Measurements from ENCODE around the gene ZNF761. TPM values are rescaled to one million over a fixed set of nuclear protein-coding genes. Genes with fewer than 3 reads are reported as not detected.
"Not testable (repeated sequence)": the region's sequence is repeated elsewhere in the genome, so short reads cannot be mapped to it uniquely, and the experiment has no call there.

The ZNF761 gene
- total RNA-seq, 2 experiments from 2014 or later = 14.0 to 14.1 TPM

DNA sequence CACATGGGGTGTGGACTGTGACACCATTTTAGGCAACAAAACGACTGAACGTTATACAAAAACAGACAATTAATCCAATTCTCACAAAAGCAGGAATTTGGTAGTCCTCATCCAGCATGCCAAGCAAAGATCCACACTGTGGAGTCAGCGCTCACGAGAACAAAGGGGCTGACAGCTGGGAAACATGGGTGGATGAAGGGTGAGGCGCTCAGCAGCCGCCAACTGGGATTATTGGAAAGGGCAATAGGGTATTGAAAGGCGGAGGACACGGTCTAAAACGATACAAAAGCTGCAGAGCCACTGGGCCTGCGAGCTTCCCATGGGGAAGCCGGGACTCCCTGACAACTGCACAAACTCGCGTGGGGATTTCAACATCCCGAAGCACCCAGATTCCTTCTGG is 31.1 kb downstream of the ZNF761 start:
- no peak for ATAC-seq
- H3K9me3 Mint-ChIP-seq = peaks cover 40% of the 10 kb centered on the region

DNA sequence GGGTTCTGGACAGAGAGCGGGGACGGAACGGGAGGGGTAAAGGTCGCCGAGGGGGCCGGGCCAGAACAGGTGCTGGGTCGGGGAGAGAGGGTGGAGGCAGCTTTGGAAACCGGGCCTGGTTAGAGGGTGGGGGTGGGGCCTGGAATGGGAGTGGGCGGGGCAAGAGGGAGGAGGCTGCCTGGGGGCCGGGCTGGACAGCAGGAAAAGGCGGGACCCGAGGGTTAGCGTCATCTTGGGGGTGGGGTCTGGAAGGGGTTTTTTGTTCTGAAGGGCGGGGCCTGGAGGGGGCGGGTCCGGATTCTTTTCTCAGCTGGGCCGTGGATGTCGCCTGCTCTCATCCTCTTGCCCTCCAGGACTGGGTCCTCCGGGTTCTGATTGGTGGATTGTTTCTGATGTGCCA is 31.5 kb downstream of the ZNF761 start:
- ChIA-PET CTCF (no interaction called here), POLR2A (no interaction called here)
- peak; percentile 53 for DNase-seq
- H3K27ac Mint-ChIP-seq = no peak overlapping the region
- intact Hi-C loops (cut with micrococcal nuclease) = no loop called here
- H3K4me1 Mint-ChIP-seq (ENCODE audit: low read depth) = peaks cover 7% of the 10 kb centered on the region
- TF ChIP-seq, protein P1, sequence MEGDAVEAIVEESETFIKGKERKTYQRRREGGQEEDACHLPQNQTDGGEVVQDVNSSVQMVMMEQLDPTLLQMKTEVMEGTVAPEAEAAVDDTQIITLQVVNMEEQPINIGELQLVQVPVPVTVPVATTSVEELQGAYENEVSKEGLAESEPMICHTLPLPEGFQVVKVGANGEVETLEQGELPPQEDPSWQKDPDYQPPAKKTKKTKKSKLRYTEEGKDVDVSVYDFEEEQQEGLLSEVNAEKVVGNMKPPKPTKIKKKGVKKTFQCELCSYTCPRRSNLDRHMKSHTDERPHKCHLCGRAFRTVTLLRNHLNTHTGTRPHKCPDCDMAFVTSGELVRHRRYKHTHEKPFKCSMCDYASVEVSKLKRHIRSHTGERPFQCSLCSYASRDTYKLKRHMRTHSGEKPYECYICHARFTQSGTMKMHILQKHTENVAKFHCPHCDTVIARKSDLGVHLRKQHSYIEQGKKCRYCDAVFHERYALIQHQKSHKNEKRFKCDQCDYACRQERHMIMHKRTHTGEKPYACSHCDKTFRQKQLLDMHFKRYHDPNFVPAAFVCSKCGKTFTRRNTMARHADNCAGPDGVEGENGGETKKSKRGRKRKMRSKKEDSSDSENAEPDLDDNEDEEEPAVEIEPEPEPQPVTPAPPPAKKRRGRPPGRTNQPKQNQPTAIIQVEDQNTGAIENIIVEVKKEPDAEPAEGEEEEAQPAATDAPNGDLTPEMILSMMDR (IDR thresholded peaks at IDR 0.05) = no peak
- peaks cover 36% of the 10 kb centered on the region for H3K9me3 Mint-ChIP-seq
- no peak for ATAC-seq
- peaks cover 31% of the 10 kb centered on the region for H3K36me3 Mint-ChIP-seq (ENCODE audit: low read depth)
- no peak overlapping the region for H3K4me3 Mint-ChIP-seq
- H3K27me3 Mint-ChIP-seq = peaks cover 21% of the 10 kb centered on the region

More for the DNA sequence above, 31.1 kb downstream of the ZNF761 start:
- Mint-ChIP-seq H3K27me3 (peaks cover 21% of the 10 kb centered on the region), H3K36me3 (ENCODE audit: low read depth) (peaks cover 33% of the 10 kb centered on the region), H3K27ac (no peak overlapping the region), H3K4me3 (no peak overlapping the region), H3K4me1 (ENCODE audit: low read depth) (peaks cover 5% of the 10 kb centered on the region)
- TF ChIP-seq, protein P1 (IDR thresholded peaks at IDR 0.05) = no peak
- POLR2A ChIA-PET = no interaction called here
- CTCF ChIA-PET = no interaction called here
- intact Hi-C loops (cut with micrococcal nuclease) = no loop called here
- DNase-seq = no peak

DNA sequence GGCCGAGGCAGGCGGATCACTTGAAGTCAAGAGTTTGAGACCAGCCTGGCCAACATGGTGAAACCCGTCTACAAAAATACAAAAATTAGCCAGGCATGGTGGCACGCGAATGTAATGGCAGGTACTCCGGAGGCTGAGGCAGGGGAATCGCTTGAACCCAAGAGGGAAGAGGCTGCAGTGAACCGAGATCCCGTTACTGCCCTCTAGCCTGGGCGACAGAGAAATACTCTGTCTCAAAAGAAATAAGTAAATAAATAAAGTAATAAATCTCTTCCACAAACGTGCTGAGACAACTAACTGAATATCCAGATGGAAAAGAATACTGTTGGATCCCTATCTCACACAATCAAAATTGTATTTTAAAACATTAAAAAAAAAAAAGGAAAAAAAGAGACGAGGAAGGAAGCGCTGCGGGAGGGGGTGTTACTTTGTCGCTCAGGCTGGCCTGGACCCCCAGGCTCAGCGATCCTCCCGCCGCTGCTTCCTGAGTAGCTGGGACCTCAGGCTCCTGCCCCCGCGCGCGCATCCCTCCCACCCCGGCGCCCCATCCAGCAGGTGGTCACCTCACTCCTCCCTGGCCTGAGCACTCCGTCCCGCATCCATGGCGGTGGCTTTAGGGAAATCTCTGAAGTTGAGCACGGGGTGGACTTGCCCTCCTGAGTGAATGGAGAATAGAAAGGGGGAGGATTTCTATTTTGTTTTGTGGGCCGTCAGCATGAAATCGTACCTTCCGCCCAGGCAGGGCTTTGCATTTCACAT is 35.1 kb downstream of the ZNF761 start:
- peaks cover 44% of the 10 kb centered on the region for H3K36me3 Mint-ChIP-seq (ENCODE audit: low read depth)
- TF ChIP-seq, protein P1 (IDR thresholded peaks at IDR 0.05) = no peak
- H3K27me3 Mint-ChIP-seq = peaks cover 21% of the 10 kb centered on the region
- peak overlapping the region; percentile 88 for H3K4me3 Mint-ChIP-seq
- ChIA-PET CTCF (interaction anchor here (0.9 kb wide), 1 partner anchor 42 kb away, joined by 3 read pairs; no protein-coding TSS in a partner anchor), POLR2A (no interaction called here)
- peak; percentile 18 for DNase-seq
- peaks cover 18% of the 10 kb centered on the region for H3K4me1 Mint-ChIP-seq (ENCODE audit: low read depth)
- H3K27ac Mint-ChIP-seq = peak overlapping the region; percentile 91
- H3K9me3 Mint-ChIP-seq = peaks cover 24% of the 10 kb centered on the region
- intact Hi-C loops (cut with micrococcal nuclease) = no loop called here
- peak; percentile 11 for ATAC-seq

DNA sequence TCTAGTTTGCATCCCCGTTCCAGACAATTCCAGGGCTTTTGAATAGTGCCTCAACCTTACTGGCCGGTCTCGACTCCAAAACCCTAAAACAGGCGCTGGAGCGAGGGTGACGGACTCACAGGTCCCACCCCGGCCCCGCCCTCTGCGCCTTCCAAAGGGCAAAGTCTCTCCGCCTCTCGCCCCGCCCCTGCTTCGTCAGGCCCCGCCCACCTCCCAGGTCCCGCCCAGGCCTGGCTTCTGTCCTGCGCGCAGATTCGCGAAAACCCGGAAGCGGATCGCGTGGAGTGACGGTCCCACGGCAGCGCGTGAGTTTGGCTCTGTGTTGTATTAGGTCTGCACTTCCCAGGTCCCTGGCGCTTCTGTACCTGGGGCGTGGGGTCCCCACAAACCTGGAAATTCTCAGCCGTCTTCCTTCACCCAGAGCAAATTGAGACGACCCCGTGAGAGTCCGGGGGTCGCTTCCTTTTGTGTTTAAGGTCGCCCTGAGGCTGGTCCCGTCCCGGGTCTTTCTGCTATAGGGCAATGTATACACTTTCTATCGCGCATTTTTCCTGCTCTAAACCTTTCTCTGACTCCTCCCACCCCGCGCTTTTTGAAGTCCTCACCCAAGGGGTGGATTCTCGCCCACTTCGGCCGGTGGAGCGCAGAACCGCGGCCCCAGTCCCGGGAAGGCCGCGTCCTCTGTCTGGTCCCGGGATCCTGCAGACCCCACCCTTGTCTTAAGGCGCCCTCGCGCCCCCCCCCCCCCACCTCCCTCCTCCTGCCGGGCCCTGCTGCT is 35.9 kb downstream of the ZNF761 start, which contains the start of gene ZNF813:
TSS of gene ZNF813 (plus strand) at position 249 of the 778 bp plus-strand sequence. CDS start 16,090 bp downstream, outside the sequence.
- ChIA-PET CTCF (no interaction called here), POLR2A (no interaction called here)
- peak; percentile 98 for DNase-seq
- intact Hi-C loops (cut with micrococcal nuclease) = no loop called here
- peak; percentile 99 for ATAC-seq
- H3K27me3 Mint-ChIP-seq = peaks cover 20% of the 10 kb centered on the region
- peaks cover 18% of the 10 kb centered on the region for H3K4me1 Mint-ChIP-seq (ENCODE audit: low read depth)
- peak within 1 kb of the TSS; percentile 91 for H3K27ac Mint-ChIP-seq
- H3K36me3 Mint-ChIP-seq (ENCODE audit: low read depth) = peaks cover 51% of the 10 kb centered on the region
- H3K9me3 Mint-ChIP-seq = peaks cover 27% of the 10 kb centered on the region
- TF ChIP-seq, protein P1 (IDR thresholded peaks at IDR 0.05) = no peak
- peak within 1 kb of the TSS; percentile 88 for H3K4me3 Mint-ChIP-seq

DNA sequence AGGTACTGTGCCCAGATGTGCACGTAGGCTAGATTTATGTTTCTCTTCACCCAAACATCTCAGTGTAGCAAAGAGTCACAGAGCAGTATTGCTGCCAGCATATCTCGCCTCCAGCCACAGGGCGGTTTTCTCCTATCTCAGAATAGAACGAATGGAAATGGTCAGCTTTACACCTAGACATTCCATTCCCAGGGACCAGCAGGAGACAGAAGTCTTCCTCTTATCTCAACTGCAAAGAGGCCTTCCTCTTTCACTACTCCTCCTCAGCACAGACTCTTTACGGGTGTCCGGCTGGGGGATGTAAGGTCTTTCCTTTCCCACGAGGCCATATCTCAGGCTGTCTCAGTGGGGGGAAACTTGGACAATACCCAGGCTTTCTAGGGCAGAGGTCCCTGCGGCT is 36.8 kb downstream of the ZNF761 start:
- DNase-seq; CTCF ChIA-PET; POLR2A ChIA-PET; intact Hi-C loops (cut with micrococcal nuclease); ATAC-seq: not testable (repeated sequence)
- peaks cover 53% of the 10 kb centered on the region for H3K36me3 Mint-ChIP-seq (ENCODE audit: low read depth)
- H3K9me3 Mint-ChIP-seq = peaks cover 24% of the 10 kb centered on the region
- H3K4me3 Mint-ChIP-seq = peak overlapping the region; percentile 88
- H3K27me3 Mint-ChIP-seq = peaks cover 14% of the 10 kb centered on the region
- peaks cover 18% of the 10 kb centered on the region for H3K4me1 Mint-ChIP-seq (ENCODE audit: low read depth)
- peak overlapping the region; percentile 91 for H3K27ac Mint-ChIP-seq
